Activated CD4-positive, alpha-beta T cell treated with anti-CD3 and anti-CD28 coated beads for 4 hours (primary cell): Measurements from ENCODE around the gene STYXL2.

Experiments used
- DNase-seq, 2 donors: peaks; one replicate each; pipeline ENCODE4 v3.0.0-alpha.2; 2020

STYXL2 gene

GRCh38 chr1:167081594-167082156, 12.2 kb upstream of the STYXL2 start:
- no peak for DNase-seq

DNA sequence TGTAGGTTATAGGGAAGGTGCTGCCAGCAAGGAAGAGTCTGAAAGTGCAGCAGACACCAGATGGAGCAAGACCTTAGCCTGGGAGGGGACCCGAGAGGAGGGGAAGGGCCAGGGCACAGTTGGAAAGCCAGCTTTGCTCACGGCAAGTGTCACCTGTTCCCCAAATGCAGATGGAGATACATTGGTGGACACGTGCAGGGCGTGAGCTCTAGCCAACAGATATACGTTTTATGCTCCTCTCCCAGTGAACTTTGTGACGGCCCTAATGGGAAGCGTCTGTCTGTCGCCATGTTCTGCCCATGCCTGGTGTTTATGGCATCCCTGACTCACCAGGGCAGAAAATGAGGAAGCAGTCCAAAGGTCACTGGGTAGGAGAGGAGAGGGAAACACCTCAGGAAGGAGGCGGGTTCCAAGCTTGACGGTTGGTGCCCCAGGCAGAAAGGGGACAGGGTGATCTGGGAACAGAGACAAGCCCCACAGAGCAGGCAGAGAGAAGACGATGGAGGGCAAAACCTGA, 11.3 kb upstream of the STYXL2 start:
- DNase-seq, result no peak

DNA sequence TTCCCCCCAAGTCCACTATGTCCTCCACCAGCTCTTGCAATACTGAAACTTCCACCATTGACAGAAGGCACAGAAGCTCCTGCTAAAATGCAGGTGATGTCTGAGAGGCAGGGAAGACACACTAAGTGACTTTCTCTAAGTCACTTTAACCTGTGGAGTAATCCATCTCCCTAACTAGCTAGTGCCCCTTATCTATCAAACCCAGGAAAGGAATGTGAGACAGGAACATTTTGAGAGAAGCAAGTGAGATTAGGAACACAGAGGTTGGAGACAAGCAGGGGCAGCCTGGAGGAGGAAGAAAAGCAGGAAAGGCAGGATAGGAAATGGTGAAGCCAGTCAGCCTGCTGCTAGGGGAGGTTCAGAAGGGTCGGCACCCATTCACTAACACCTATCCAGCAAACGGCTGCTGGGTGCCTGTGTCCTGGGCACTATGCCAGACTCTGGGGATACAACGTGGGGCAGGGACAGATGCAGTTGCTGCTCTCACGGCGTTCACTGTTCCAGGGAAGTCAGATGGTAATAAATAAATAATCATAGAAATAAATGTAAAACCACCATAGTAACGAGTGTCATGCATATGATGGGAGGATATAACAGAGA, 10.7 kb upstream of the STYXL2 start:
- DNase-seq, result no peak

- no peak for DNase-seq
Measured at GRCh38 chr1:167083871-167084270, 10.0 kb upstream of the STYXL2 start.

DNA sequence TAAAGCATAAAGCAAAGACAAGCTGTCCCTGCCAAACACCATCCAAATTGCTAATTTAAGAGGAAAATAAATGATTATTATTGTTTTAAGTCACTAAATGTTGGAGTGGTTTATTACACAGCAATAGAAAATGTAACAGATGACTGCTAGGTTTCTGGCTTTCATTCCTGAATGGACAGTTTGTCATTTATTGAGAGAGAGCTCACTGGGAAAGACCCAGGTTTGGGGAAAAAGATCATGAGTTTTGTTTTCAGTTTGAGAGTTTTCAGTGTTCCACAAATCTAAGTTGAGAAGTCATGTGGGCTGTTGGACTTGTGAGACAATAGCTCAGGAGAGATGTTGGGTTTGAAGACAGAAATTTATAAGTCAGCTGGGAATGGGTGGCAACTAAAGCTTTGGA, 9.1 kb upstream of the STYXL2 start:
- DNase-seq, result no peak

DNA sequence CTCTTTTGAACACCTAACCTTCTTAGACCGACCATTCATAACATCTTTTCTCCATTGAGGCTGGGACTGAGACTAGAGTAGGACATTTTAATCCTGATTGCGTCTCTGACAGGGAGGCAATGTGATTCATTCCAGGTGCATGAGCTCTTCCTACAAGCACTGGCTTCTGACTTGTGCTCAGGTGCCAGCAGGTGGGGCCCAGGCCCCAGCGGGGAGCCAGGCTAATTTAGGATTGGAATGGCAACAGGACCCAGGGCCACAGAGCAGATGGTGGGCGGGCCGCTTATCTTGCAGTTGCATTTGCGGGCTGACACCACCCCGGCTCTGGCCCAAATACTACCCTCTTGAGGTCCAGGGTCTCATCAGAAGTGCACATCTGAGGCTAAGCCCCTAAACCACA, 7.8 kb upstream of the STYXL2 start:
- DNase-seq, result no peak

GRCh38 chr1:167086768-167087167, 7.1 kb upstream of the STYXL2 start:
- no peak for DNase-seq

DNA sequence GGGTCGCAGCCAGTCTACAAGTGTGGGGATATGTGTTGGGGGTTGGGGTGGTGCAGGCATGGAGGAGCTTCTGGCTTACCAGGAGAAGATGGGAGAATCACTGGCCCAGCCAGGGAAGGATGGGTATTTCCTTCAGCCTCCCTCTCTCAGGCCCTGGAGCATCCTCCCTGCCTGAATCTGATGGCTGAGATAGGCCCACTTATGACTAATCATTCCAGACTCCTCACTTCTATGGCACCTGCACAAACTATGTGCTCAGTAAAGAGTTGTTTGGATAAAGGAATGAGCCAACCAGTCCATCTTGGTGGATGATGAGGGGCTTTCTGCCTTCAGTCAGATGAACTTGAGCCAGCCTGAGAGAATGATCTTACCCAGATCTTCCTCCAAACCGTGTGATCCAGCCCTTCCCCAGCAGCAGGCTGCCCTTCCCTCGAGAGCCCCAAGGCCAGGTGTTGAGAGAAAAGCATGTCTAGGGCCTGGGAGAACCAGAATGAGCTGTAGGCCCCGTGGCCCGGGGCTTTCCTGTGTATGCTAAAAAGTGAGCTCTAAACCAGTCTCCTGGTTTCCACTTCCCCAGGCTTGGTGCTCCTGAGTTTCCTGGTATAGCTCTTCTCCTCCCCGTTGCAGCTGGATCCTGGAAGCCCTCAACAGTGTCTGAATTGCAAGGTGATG, 5.0 kb upstream of the STYXL2 start:
- no peak for DNase-seq

GRCh38 chr1:167089939-167090313, 3.9 kb upstream of the STYXL2 start:
- no peak for DNase-seq

DNA sequence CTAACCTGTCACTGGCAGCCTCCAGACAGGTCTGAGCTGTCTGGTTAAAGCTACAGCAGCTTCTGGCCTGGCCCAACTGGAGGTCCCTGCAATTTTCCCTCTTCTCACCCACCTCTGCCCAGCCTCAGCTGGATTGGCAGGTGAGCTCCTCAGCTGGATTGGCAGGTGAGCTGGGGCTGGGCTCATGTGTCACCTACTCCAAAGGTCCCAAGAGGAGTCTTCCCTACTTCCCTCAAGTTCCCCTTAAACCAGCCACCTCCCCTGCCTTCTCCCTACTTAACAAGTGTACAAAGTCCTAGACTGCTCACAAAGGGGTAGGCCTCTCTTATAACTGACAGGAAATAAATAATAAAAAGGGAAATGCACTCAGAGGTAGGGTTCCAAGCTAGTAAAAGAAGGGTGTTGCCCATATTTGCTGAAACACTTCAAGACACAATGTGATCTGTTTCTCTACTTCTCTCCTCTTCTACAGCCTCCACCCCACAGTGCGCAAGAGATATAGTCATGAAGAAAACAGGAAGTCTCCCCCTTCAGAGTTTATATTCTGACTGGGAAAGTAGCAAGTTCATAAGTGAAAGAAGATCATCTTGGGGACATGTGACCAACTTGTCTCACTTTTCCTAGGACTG, 3.4 kb upstream of the STYXL2 start, which contains the start of gene GPA33:
Gene GPA33 (minus strand): TSS at position 64 of the 629 bp plus-strand sequence. CDS start 90 bp downstream, outside the sequence.
- DNase-seq, result peak in 1 of 2 donors; percentile 14

DNA sequence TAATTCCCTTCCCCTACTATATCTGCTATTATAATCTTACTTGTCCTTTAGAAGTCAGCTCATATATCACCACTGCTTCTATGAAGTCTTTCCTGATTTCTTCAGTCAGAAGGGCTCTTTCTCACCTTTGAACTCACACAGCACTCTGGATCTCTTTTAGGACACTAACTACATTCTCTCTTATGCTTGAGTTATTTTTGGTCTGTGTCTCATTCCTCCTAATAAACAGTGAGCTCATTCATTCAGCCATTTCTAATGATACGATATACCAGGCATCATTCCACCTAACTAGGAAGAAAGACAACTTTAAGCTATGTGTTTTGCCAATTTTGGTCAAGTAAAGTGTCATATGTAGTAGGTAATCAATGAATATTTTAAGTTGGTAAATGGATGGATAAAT, 1.2 kb upstream of the STYXL2 start:
- no peak for DNase-seq

DNA sequence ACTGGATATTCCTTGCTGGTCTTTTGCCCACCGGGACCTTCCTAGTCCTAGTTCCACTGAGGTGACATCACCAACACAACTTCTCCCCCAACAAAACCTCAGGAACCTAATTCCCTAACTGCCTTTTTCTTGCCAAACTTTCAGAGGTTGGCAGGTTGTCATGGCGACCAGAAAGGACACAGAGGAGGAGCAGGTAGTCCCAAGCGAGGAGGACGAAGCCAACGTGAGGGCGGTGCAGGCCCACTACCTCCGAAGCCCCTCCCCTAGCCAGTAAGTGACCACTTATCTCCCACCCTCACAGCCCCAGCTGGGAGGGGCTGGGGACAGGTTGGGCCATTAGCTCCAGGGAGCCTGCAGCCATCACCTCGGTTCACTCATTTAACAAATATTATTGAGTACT, 815 bp downstream of the STYXL2 start:
- DNase-seq, result no peak

DNA sequence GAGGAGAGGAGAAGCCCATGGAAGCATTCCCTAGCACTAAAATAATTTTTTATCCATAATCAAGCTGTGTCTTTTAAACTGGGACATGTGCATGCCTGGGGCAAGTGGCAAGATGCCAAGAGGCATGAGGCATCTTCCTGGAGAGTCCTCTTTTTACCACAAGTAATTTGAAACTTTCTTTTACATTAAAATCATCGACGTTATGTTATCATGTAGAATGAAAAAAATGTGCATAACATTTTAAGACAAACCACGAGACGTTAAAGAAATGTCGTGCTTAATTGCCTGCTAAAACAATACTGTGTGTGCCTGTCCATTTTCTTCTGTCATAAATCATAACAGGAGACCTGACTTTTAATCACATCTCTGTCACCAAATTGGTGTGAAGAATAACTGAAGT, 1.5 kb downstream of the STYXL2 start:
- no peak for DNase-seq

DNA sequence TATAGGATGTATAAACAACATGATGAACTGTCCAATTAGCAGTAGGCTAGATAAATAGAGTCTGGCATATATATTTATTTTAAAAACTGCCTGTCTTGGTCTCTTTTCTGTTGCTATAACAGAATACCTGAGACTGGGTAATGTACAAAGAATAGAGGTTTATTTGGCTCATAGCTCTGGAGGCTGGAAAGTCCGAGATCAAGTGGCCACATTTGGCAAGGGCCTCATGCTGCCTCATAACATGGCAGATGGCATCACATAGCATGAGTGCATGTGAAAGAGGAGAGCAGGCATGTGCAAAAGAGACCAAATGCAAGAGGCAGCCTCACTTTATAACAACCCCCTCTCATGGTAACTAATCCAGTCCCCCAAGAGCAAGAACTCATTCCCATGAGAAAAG, 6.0 kb downstream of the STYXL2 start:
- DNase-seq, result no peak

- no peak for DNase-seq
Measured at GRCh38 chr1:167100730-167101129, 6.9 kb downstream of the STYXL2 start.

DNA sequence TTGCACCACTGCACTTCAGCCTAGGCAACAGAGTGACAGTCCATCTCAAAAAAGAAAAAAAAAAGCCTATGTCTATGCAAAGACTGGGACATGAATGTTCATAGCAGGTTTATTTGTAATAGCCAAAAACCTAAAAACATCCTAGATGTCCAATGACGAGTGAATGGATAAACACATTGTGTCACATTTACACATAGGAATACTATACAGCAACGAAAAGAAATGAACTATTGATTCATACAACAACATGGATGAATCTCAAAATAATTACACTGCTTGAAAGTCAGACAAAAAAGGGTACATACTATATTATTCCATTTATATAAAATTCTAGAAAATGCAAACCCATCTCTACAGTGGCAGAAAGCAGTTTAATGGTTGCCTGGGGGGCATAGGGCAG, 7.9 kb downstream of the STYXL2 start:
- no peak for DNase-seq

DNA sequence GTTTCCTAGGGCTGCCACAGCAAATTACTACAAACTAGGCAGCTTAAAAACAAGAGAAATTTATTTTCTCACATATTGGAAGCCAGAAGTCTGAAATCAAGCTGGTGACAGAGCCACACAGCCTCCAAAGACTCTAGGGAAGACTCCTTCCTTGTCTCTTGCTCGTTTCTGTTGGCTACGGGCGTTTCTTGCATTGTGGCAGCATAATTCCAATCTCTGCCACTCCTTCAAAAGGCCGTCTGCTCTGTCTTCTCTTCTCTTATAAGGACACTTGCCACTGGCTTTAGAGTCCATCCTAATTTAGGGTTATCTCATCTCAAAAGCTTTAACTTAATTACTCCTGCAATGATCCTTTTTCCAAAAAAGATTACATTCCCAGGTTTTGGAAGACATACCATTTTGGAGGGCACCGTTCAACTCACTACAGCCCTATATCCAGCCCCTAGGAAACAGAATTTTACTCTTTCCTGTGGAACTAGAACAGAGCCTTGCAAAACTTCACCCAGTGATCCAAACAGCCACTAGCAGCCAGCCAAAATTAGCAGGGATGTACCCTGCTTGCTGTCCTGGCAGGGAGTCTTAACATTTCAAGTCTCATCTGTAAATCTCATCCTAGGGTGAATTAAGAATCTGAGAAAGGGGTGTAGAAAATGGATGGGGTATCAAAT, 9.2 kb downstream of the STYXL2 start:
- no peak for DNase-seq

GRCh38 chr1:167104256-167104633, 10.4 kb downstream of the STYXL2 start:
- DNase-seq, result no peak

DNA sequence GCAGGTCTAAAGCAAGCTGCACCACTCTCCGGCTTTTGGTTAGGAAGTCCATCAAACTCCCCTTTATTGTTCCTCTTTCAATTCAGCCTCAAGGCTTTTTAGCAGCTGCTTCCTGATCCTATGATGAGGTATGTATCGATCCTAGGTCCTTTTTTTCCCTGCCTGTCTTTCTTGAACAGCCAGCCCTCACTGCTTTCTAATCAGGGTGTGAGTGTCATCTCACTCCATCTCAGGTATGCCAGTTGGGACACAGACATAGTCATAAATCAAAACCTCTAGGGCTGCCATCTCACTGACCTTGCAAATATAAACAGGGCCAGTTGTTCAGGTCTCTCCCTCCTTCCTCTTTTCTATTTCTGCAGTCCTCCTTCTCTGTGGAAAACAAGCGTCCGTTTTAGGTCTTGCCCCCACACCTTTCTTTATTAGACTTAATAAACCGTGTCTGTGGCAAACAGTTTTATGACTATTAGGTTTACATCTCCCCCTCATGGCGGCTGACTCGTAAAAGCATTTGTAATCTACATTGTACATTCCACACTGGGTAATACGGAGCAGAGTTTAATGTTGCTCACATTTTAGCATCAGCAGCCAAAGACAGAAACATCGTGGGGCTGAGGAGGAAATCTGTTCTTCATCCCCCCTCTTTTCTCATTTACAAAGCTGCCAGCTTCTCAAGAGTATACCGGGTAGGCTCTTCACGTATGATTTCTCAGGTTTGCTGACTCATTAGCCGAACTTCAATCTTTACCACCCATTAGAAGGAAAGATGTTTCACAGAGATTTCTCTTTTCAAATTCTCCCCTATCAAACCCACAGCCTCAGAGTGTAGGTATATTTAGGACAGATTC, 11.6 kb downstream of the STYXL2 start:
- DNase-seq, result no peak

GRCh38 chr1:167106119-167106461, 12.2 kb downstream of the STYXL2 start:
- no peak for DNase-seq

DNA sequence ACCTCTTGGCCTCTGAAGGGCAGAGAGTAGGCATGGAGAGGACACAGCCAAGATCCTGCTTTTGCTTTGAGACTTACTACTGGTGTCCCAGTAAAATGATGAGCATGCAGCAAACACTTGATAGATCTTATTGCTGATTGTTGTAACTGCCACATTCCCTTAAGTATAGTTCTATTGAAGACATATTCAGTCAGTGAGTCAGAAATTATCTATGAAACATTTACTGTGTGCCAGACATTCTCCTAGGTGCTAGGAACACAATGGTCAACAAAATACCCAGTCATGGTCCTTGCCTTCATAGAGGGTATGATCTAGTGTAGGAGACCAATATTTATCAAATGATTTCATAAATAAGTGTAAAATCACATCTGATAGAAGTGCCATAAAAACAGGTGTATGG, 13.6 kb downstream of the STYXL2 start:
- DNase-seq, result no peak

DNA sequence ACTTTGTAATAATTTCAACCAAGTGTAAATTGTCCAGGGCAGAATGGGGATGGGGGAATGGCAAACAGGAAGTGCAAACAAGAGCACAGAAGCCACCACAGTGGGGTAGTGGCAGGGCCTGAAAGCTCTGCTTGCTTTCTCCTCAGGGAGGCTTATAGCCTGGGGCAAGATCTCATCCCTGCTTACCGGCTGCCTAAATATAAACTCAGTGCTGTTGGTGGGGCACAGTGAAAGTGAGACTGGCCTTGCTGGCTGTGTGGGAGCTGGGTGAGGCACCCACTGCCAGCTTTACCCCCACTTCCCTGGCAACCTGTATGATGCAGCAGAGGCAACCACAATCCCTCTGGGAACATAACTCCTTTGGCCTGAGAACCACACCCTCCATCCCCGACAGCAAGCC, 15.2 kb downstream of the STYXL2 start:
- DNase-seq, result no peak

DNA sequence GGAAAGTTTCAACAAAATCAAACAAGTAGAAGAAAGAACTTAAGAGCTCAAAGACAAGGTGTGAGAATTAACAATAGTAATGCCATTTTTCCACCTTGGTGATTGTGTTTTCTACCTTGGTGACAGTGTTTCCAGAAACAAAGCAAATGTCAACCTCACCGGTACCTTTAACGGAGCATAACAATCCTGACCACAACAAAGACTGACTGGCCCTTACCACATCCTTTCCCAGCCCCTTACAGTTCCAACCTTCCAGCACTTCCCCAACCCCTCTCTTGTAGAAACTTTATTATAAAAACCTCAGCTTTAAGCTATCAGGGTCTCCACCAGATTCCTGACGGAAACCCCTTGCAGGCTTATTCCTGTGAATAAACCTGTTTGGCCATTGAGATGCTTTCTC, 16.7 kb downstream of the STYXL2 start:
- DNase-seq, result no peak
